AG09309 (cell line): ENCODE measurements around the gene ABR.
"Not testable (repeated sequence)": the region's sequence is repeated elsewhere in the genome, so short reads cannot be mapped to it uniquely, and the experiment has no call there.

ENCODE experiments used
- DNase-seq: peaks from one replicate; pipeline ENCODE4 v3.0.0-alpha.2; 2010; ENCODE audit warnings: low read depth
- H3K4me3 ChIP-seq: 2 replicates; pipeline ENCODE4 v1.5.1; 2011; ENCODE audit warnings: mild to moderate bottlenecking, low read depth, low read length, moderate library complexity; ENCODE audit not compliant: control insufficient read depth
- TF ChIP-seq, protein P1 (sequence below): IDR thresholded peaks from 2 replicates; pipeline ENCODE4 v1.5.1; 2011; ENCODE audit warnings: mild to moderate bottlenecking, low read depth, low read length, inconsistent platforms; ENCODE audit not compliant: insufficient read depth, control insufficient read depth; ENCODE audit errors: missing control alignments

The ABR gene

DNA sequence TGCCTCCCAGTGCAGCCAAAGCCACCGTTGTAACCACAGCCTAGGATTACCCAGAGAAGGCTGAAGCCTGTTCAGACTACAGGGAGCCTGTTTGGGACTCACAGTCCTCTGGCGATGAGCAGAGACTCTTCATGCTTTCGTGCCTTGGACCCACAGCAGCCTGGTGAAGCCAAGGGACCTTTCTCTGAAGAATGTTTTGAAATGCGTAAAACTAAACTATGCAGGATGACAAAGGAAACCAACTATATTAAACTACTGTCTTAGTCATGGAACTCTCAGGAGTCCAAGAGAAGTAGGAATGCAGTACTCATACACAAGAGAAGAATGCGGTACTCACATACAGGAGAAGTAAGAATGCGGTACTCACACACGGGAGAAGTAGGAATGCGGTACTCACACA is 20.9 kb downstream of the ABR start:
- TF ChIP-seq, protein P1, sequence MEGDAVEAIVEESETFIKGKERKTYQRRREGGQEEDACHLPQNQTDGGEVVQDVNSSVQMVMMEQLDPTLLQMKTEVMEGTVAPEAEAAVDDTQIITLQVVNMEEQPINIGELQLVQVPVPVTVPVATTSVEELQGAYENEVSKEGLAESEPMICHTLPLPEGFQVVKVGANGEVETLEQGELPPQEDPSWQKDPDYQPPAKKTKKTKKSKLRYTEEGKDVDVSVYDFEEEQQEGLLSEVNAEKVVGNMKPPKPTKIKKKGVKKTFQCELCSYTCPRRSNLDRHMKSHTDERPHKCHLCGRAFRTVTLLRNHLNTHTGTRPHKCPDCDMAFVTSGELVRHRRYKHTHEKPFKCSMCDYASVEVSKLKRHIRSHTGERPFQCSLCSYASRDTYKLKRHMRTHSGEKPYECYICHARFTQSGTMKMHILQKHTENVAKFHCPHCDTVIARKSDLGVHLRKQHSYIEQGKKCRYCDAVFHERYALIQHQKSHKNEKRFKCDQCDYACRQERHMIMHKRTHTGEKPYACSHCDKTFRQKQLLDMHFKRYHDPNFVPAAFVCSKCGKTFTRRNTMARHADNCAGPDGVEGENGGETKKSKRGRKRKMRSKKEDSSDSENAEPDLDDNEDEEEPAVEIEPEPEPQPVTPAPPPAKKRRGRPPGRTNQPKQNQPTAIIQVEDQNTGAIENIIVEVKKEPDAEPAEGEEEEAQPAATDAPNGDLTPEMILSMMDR: no peak
- no peak overlapping the region for H3K4me3 ChIP-seq
- no peak for DNase-seq

DNA sequence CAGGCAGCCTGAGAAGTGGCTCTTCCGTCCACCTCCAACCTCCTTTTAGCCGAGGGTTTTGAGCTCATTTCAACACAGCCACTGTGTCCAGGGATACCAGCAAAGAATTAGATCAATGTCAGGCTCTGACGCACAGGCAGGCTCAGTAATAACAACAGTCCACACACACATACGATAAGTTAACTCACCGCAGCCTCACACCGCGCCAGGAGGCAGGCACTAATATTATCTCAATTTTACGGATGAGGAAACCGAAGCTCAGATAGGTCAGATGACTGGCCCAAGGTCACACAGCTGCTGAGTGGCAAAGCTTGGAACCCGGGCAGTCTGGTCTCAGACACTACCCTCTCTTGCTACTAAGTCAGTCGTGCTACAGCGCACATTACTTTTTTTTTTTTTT is 22.9 kb downstream of the ABR start:
- DNase-seq: no peak
- H3K4me3 ChIP-seq: no peak overlapping the region
- TF ChIP-seq, protein P1: no peak

DNA sequence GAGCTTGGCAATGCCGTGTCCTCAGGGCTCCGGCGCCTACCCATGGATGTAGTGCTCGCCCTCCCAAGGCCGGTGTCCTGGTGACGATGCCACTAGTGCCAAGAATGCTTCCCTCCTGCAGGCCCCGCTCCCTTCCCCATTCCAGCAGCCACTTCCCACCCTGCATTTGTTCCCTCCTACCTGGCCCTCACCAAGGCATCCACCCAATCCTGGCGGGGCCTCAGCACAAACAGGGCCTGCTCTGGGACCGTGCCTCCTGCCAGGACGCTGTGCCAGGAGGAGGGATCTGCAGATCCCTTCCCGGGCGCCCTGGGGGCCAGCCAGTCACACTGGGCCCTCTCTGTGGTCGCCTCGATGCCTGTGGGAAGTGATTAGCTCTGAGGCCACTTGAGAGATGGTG is 25.1 kb downstream of the ABR start:
- H3K4me3 ChIP-seq: no peak overlapping the region
- no peak for DNase-seq
- TF ChIP-seq, protein P1: no peak

DNA sequence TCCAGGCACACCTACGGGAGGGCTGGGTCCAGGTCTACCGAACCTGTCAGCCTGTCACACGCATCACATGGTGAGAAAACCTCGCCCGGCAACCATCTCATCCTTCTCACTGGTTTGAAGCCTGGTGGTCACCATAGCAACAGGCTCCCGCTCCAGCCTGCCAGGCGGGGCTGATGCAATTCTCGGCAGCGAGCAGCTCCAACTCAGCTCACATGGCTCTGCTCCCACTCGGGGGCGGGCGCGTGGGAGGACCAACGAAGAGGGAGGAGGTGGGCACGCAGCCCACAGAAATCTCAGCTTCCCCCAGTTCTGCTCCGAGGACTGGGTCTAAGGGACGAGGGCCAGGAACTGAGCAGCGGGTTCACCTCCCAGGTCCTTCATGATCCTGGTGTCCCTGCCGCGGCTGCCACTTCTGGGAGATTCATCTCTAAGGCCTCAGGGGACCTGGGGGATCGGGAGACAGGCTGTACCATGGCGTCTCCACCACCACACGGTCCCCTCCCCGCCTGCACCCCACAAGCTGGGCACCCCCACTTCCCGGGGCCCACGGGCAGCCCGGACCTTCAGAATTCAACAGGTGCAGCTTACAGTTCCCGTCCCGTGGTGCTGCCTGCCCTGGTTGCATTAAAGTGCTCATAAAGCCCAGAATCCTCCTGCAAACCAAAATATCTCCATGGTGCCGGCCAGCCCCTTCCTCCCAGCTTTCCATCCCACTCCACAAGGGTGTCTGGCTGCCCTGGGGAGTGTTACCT is 25.8 kb downstream of the ABR start:
- H3K4me3 ChIP-seq: no peak overlapping the region
- peak; percentile 42 for DNase-seq
- TF ChIP-seq, protein P1: no peak

DNA sequence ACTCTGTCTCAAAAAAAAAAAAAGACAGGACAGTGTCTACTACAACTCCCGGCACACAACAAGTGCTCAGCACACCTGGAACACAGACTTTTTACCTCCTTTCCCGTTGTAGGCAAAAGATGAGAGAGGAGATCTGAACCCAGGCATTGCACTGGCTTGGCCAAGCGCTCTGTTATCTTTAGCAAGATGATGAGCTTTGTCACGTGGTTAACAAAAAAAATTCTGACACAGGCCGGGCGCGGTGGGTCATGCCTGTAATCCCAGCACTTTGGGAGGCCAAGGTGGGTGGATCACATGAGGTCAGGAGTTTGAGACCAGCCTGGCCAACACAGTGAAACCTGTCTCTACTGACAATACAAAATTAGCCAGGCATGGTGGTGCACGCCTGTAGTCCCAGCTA is 27.2 kb downstream of the ABR start:
- not testable (repeated sequence) for H3K4me3 ChIP-seq, DNase-seq

DNA sequence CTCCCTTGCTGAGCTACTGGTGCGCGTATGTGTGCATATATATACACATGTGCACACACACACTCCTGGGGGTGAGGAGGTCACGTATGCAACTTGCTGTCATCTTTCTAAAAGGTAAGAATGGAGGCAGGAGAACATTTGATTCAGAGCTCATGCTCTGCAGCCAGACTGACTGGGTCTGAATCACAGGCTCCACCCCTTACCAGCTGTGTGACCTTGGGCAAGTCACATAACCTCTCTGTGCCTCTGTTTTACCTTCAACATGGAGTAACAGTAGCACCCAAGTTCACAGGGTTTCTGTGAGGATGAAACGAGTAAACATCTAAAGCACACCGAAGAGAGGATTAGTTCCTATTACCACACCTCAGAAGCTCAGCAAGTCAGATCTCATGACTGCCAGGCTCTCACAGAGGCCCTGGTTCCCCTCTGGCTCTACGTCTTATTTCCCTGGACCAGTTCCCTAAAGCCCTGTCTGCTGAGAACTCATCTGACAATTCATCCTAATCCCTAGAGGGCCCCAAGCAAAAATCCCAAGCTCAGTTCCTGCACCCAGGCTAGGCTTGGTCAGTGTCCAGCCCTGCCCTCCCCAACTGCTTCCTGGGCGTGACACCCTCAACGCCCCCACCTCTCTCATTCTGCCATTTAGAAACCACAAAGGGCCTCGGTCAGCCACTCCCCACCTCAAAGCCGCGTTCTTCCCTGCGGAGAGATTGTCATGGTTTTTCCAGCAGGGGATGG is 28.7 kb downstream of the ABR start:
- TF ChIP-seq, protein P1: no peak
- H3K4me3 ChIP-seq: no peak overlapping the region
- no peak for DNase-seq

DNA sequence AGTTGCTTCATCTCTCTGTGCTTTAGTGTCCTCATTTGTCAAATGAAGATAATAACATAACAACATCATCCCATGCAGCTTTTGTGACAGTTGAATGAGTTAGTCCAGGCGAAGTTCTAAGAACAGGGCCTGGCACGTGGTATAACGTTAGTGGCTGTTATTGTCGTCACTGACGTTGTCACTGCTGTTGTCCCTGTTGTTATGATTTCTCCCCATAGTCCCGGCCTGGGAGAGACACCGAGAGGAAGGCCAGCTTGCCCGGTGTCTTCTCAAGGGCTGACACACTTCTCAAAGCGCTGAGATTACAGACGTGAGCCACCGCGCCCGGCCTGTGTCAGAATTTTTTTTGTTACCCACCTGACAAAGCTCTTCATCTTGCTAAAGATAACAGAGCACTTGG is 29.9 kb downstream of the ABR start:
- TF ChIP-seq, protein P1: no peak
- H3K4me3 ChIP-seq: no peak overlapping the region
- no peak for DNase-seq
